HG03565 (cell line): ENCODE measurements around the gene GPC4.
"Not testable (repeated sequence)": the region's sequence is repeated elsewhere in the genome, so short reads cannot be mapped to it uniquely, and the experiment has no call there.

Experiments used
- ATAC-seq: cut with Tn5 transposase; IDR thresholded peaks from one replicate; pipeline ENCODE4 v1.9.1; 2021; ENCODE audit warnings: mild to moderate bottlenecking, moderate library complexity; ENCODE audit not compliant: unreplicated experiment

GPC4 gene

GRCh38 chrX:133307637-133308498 lies 107.4 kb downstream of the GPC4 start:
- no peak for ATAC-seq

DNA sequence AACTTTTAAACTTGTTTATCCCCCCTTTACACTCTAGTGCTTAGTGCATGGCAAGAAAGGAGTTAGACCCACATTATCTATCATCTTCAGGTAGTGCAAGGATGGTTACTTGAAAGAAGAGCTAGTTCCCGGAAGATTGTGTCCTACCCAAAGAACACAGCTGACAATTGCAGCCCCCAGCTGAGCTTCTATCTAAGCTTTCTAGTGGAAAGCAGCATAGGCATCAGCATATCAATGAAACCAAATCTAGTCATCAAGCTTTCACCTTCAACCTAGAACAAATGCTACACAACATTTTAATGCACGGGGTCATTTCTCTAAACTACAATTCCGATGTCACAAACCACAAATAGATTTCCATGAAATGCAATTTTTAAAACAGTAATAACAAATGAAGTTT lies 108.2 kb downstream of the GPC4 start:
- ATAC-seq, result no peak

GRCh38 chrX:133306316-133306715 lies 109.0 kb downstream of the GPC4 start:
- no peak for ATAC-seq

DNA sequence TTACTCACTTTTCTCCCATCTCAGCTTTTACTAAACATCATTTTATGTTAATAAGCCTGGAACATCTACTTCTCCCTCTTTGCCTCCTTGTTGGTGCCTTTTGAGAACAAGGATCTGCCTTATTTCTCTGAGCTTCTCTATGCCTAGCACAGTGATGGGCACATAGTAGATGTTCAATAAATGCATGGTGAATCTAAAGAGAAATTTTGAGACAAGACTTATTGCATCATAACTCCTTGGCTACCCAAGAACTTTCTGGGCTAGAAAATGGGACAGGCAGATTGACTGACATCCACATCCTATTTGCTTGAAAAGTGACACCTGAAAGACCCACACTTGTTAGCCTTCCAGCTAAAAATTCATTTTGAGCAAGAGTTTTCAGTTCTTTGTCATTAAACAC lies 109.9 kb downstream of the GPC4 start:
- no peak for ATAC-seq

DNA sequence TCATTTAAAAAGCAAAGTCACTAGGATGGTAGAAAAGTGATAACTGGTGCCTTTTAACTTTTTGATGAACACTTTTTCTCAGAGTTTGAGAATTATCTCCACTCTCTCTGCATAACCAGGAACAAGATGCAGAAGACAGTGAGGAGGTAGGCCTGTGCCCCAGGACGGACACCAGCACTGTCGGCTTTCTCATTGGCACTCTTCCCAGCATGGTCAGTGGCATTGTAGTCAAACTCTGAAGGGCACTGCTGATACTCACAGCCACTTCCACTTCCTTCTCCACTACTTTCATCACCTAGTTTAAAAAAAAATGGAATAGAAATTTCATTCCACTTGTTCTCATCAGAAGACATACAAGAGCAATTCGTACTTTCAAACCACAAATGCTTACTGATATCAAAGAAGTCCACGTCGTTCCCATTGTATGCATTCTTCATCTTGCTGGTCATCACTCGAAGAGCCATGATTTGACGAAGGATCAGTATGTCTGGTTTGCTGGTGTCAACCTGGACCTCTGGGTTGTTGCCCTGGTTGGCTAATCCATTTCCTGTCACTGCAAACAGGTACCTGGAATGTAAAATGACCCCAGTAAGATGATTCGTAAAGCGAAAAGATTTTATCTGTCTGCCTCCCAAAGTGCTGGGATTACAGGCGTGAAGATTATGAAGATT lies 112.4 kb downstream of the GPC4 start:
- no peak for ATAC-seq

DNA sequence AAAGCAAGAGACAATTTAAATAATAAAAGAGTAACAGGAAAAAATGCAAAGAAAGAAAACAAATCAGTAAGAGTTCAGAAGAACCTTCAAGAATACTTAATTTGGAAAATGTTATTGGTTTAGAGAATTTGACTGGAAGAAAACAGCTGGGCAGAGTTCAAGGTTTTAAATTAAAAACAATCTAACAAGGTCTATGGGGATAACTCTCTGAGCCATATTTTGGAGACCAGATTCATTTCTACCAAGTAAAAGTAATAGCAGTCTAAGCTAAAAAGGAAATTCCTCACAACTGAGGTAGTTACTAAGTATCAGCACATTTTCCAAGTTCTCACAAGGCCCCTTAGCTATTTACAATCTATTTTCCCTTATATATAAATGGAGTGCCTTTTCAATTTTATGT lies 114.7 kb downstream of the GPC4 start:
- ATAC-seq, result no peak

DNA sequence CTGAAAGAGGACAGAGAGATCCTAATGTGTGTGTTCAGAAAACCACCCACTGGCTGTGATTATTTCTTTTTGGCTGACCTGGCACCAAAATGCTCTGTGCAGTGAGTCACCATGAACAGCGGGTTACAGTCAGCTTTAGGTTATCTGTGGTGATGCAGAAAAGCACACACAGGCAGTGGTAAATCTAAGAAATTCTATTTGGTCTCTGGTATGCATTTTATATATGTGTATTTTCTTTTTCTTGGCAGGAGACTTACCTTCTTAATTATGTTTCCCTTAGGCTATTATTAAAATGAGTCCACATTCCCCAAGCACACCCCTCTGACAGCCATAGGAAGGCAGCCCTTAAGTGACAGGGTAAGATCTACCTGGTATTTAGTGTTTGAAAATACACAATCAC lies 118.0 kb downstream of the GPC4 start:
- ATAC-seq, result no peak

- ATAC-seq, result no peak
These were observed 121.2 kb downstream of the GPC4 start for GRCh38 chrX:133294126-133294525.

GRCh38 chrX:133290076-133290475 lies 125.2 kb downstream of the GPC4 start:
- ATAC-seq, result no peak

DNA sequence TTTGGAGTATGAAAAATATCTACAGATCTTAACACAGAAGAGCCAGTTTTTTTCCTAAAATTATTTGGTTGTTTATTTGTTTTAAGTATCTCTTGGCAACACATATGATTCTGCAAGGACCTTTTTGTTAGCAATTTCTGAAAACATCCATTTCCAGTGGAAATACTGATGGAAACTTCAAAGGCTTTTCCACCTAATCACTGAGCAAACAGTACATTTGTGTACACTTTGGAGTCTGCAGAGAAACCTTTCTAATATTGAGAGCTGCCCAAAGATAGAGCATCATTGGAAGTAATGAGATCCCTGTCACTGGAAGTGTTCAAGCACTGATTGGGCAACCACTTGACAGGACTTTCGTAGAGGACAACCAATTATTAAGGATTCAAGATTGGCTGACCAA lies 127.4 kb downstream of the GPC4 start:
- no peak for ATAC-seq

DNA sequence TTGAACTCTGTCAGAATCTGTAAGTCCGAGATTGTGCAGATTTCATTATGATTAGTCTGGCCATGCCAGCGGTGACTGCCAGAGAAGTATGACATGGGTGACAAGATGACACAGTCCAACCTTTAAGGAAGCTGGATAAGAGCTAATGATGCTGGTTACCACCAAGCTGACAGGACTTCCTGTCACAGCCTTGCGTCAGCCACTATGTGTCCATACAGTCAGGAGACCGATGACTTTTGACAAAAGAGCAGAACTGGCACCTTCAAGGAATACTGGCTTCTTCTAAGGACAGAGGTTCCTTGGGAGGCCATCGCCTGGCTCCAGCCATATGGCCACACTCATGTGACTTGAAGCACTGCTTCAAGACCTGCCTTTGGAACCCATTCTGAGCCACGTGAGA lies 129.9 kb downstream of the GPC4 start:
- no peak for ATAC-seq

- ATAC-seq, result not testable (repeated sequence)
These were observed 136.1 kb downstream of the GPC4 start for GRCh38 chrX:133279112-133279730.

DNA sequence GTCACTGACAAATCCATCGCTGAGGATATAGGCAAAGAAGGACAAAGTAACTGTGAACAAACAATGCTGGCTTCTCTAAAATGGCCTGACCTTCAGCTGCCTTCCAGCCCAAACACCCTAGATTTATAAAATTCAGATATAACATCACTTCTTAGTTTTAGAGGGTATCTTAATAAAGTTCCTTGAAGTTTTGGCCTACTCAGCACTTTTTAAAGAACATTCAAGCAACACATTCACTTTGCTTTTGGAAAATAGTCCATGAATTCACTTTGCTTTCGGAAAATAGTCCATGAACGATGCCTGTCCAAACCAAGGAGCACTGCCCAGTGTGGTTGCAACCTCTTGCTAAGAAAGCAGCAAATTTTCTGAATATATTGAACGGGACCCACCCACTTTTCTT lies 142.1 kb downstream of the GPC4 start:
- no peak for ATAC-seq

- ATAC-seq, result no peak
These were observed 146.1 kb downstream of the GPC4 start for GRCh38 chrX:133269168-133269567.

DNA sequence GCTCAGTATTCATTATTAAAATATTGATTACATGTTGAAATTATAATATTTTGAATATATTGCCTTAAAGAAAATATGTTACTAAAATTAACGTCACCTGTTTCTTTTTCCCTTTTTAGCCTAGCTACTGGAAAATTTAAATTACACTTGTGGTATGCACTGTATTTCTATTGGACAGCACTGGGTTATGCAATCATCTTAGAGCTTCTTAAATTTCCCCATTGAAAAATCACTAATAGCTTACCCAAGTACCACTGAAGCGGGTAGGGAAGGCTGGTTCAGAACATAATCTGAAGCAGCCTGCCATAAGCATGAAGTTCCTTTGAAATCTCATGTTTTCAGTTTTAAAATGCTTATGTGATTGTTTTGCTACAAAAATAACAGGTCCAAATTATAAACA lies 147.7 kb downstream of the GPC4 start:
- no peak for ATAC-seq

DNA sequence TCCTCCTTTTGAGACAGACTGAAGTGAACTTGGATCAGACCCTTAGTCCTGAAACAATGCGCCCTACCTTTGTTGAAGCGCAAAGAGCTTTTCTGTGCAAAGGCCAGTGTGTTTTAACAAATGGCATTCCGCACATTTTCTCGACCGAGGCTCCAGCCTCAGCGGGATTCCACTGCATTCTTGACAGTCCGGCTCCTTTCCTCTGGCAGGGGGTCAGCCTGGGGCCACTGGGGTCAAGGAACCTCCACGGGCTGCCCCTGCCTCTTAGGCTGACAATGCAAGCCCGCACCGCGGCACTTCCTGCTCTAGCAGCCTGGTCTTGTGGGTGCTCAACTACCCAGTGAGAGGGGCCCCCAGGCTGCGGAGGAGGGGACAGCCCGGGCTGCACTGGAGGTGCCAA lies 150.0 kb downstream of the GPC4 start:
- no peak for ATAC-seq

DNA sequence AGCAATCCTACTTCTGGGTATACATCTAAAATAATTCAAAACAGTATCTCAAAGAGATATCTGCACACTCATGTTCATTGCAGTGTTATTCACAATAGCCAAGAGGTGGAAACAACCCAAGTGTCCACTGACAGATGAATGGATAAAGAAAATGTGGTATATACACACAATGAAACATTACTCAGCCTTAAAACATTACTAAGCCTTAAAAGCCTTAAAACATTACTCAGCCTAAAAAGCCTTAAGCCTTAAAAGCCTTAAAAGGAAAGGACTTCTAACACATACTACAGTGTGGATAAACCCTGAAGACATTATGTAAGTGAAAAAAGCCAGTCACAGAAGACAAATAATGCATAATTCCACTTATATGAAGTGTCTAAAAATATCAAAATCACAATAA lies 156.8 kb downstream of the GPC4 start:
- no peak for ATAC-seq

- ATAC-seq, result no peak
These were observed 160.6 kb downstream of the GPC4 start for GRCh38 chrX:133254666-133255065.

GRCh38 chrX:133251204-133251603 lies 164.1 kb downstream of the GPC4 start:
- no peak for ATAC-seq

GRCh38 chrX:133250184-133251100 lies 164.8 kb downstream of the GPC4 start:
- ATAC-seq, result no peak
